ENCODE data around the gene DEFB114.
A peak's percentile ranks its signal among the peaks of the same experiment; 100 is the strongest.

DEFB114 gene

GRCh38 chr6:49934770-49935169 is 29.2 kb downstream of the DEFB114 start:
- DNase-seq, result no peak

GRCh38 chr6:49933526-49933925 is 30.4 kb downstream of the DEFB114 start:
- no peak for DNase-seq

GRCh38 chr6:49929340-49929739 is 34.6 kb downstream of the DEFB114 start:
- no peak for DNase-seq

GRCh38 chr6:49923826-49924225 is 40.1 kb downstream of the DEFB114 start:
- no peak for DNase-seq

DNA sequence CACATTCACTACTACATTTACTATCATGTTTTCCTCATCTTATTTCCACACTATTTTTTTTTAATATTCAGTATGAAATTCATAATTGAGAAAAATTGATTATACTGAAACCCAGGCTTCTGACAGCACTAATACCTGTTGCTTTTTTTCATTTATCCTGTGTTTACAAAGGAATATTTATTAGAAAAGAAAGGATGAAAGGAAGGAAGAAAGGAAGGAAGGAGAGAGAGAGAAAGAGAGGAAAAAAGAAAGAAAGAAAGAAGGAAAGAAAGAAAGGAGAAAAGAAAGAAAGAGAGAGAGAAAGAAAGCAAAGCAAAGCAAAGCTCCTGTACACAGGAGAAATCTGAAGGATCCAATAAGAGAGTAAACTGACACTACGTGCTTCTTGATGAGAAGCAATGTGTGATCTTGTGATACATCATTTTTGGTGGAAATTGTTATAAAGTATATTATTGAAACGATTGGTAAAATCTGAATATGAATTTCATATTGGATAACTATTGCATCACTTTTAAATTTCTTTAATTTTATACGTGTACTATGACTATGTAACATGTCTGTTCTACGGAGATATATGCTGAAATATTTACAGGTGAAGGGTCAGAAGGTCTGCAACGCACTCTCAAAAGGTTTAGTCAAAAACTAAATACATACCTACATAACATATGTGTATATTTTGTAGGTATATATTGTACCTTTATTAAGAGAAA is 43.9 kb downstream of the DEFB114 start:
- DNase-seq, result no peak

DNA sequence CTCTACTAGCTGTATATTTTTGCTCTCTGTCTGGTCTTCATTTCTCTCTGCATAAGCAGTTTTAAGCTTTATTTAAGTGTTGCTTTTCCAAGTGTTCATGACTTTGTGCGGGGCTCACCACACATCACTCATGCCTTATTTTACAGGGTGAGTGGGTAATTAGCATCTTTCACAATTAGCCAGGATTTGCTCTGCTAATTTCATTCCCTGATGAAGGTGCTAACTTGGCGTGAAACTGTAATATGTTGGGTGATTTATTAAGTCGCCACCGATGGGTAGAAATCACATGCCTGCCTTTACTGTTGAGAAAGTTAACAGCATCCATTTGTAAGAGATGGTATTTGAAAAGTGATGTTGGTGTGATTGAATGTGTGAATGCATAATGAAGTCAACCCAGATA is 44.7 kb downstream of the DEFB114 start:
- no peak for DNase-seq

- no peak for DNase-seq
Measured at GRCh38 chr6:49918787-49919186, 45.2 kb downstream of the DEFB114 start.

- peak; percentile 84 for DNase-seq
Measured at GRCh38 chr6:49915035-49915434, 48.9 kb downstream of the DEFB114 start.

- DNase-seq, result no peak
Measured at GRCh38 chr6:49913636-49914375, 50.2 kb downstream of the DEFB114 start.

- DNase-seq, result no peak
Measured at GRCh38 chr6:49912196-49912595, 51.8 kb downstream of the DEFB114 start.

GRCh38 chr6:49911252-49911651 is 52.7 kb downstream of the DEFB114 start:
- DNase-seq, result no peak
